ENCODE data around the gene MXRA8.

DNA sequence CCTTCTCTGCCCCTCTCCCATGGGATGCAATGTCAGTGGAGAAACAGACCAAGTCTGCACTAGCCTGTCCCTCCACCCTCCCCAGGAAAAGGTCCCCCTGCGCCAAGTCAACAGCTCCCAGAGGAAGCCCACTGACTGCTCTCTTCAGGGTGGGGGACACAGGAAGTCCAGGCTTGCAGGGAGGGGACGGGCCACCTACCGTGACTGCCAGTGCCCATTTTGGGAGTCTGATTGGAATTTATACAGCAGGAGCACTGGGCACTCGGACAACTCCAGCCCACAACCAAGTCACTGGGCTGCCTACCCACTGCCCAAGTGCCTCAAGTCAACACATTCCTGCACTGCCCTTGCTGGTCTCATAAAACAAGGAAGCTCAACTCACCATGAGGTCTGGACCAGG, 34.7 kb upstream of the MXRA8 start:
- no peak for TF ChIP-seq POLR2A (IDR thresholded peaks at IDR 0.05)
- TF ChIP-seq CTCF (IDR thresholded peaks at IDR 0.05), result no peak
